ENCODE data around the gene CHD3. TPM values are rescaled to one million over a fixed set of nuclear protein-coding genes. Genes with fewer than 3 reads are reported as not detected.

CHD3 gene
- total RNA-seq, 1 donor from 2014 or later: 12.8 TPM

GRCh38 chr17:7955414-7956227 lies 67.0 kb downstream of the CHD3 start:
- no peak overlapping the region for H3K4me3 Mint-ChIP-seq
- H3K36me3 Mint-ChIP-seq: no peaks in the 10 kb centered on the region
- peaks cover 2% of the 10 kb centered on the region for H3K27me3 Mint-ChIP-seq (ENCODE audit: insufficient read depth, low read depth)
- H2AFZ ChIP-seq (replicated peaks): no peak overlapping the region
- H3K4me1 ChIP-seq: no peaks in the 10 kb centered on the region
- H3K79me2 ChIP-seq (ENCODE audit: low read depth): no peaks in the 10 kb centered on the region
- no peak for TF ChIP-seq EZH2phosphoT487 (IDR thresholded peaks at IDR 0.05)
- no peak for TF ChIP-seq EZH2 (IDR thresholded peaks at IDR 0.05)
- TF ChIP-seq CTCF (IDR thresholded peaks at IDR 0.05): no peak
- H3K9me3 ChIP-seq (ENCODE audit: low read depth): no peaks in the 10 kb centered on the region
- H3F3A ChIP-seq (ENCODE audit: low read depth): no peaks in the 10 kb centered on the region
- H3K9me3 Mint-ChIP-seq: no peaks in the 10 kb centered on the region
- H3K27ac ChIP-seq: no peak overlapping the region
- no peak overlapping the region for H3K4me2 ChIP-seq
- no peaks in the 10 kb centered on the region for H4K20me1 ChIP-seq (ENCODE audit: low read depth)
- H3K4me3 ChIP-seq: no peak overlapping the region
- H3K27me3 ChIP-seq: no peaks in the 10 kb centered on the region
- no peaks in the 10 kb centered on the region for H3K4me1 Mint-ChIP-seq
- no peak for DNase-seq (ENCODE audit: low spot score)
- H3K36me3 ChIP-seq: no peaks in the 10 kb centered on the region
- no peak overlapping the region for H3K27ac Mint-ChIP-seq
- no peak overlapping the region for H3K9ac ChIP-seq

- no peak for DNase-seq (ENCODE audit: low spot score)
- no peaks in the 10 kb centered on the region for H3K79me2 ChIP-seq (ENCODE audit: low read depth)
- no peaks in the 10 kb centered on the region for H3K9me3 ChIP-seq (ENCODE audit: low read depth)
- H3F3A ChIP-seq (ENCODE audit: low read depth): no peaks in the 10 kb centered on the region
- H3K4me1 ChIP-seq: no peaks in the 10 kb centered on the region
- H3K27ac ChIP-seq: no peak overlapping the region
- H3K9me3 Mint-ChIP-seq: no peaks in the 10 kb centered on the region
- no peak for TF ChIP-seq CTCF (IDR thresholded peaks at IDR 0.05)
- TF ChIP-seq EZH2 (IDR thresholded peaks at IDR 0.05): no peak
- TF ChIP-seq EZH2phosphoT487 (IDR thresholded peaks at IDR 0.05): no peak
- peaks cover 2% of the 10 kb centered on the region for H3K27me3 Mint-ChIP-seq (ENCODE audit: insufficient read depth, low read depth)
- H3K36me3 Mint-ChIP-seq: no peaks in the 10 kb centered on the region
- H3K4me1 Mint-ChIP-seq: no peaks in the 10 kb centered on the region
- H3K4me3 ChIP-seq: no peak overlapping the region
- no peak overlapping the region for H2AFZ ChIP-seq (replicated peaks)
- no peak overlapping the region for H3K9ac ChIP-seq
- H4K20me1 ChIP-seq (ENCODE audit: low read depth): no peaks in the 10 kb centered on the region
- H3K27me3 ChIP-seq: no peaks in the 10 kb centered on the region
- no peak overlapping the region for H3K4me2 ChIP-seq
- H3K27ac Mint-ChIP-seq: no peak overlapping the region
- no peak overlapping the region for H3K4me3 Mint-ChIP-seq
- H3K36me3 ChIP-seq: no peaks in the 10 kb centered on the region
Observed at GRCh38 chr17:7956228-7956965, 67.8 kb downstream of the CHD3 start.

GRCh38 chr17:7959503-7960253 lies 71.1 kb downstream of the CHD3 start:
- TF ChIP-seq EZH2 (IDR thresholded peaks at IDR 0.05) (no peak), EZH2phosphoT487 (IDR thresholded peaks at IDR 0.05) (no peak), CTCF (IDR thresholded peaks at IDR 0.05) (no peak)
- Mint-ChIP-seq H3K4me3 (no peak overlapping the region), H3K4me1 (no peaks in the 10 kb centered on the region), H3K27ac (no peak overlapping the region), H3K27me3 (ENCODE audit: insufficient read depth, low read depth) (peaks cover 2% of the 10 kb centered on the region), H3K36me3 (no peaks in the 10 kb centered on the region), H3K9me3 (no peaks in the 10 kb centered on the region)
- Histone ChIP-seq H4K20me1 (ENCODE audit: low read depth) (no peaks in the 10 kb centered on the region), H3K36me3 (no peaks in the 10 kb centered on the region), H2AFZ (replicated peaks) (no peak overlapping the region), H3K27ac (no peak overlapping the region), H3K4me1 (no peaks in the 10 kb centered on the region), H3K4me2 (no peak overlapping the region), H3K27me3 (no peaks in the 10 kb centered on the region), H3K79me2 (ENCODE audit: low read depth) (no peaks in the 10 kb centered on the region), H3K4me3 (no peak overlapping the region), H3K9me3 (ENCODE audit: low read depth) (no peaks in the 10 kb centered on the region), H3F3A (ENCODE audit: low read depth) (no peaks in the 10 kb centered on the region), H3K9ac (no peak overlapping the region)
- DNase-seq (ENCODE audit: low spot score): no peak
